GM12878 (cell line): ENCODE measurements around the gene SPAG7.

Experiments used
- CTCF ChIP-seq, 3 experiments: IDR thresholded peaks in 2 of 3; conservative IDR thresholded peaks in 1 of 3; 2 replicates each; pipeline ENCODE4 v1.5.1; 2011; ENCODE audit warnings: low read depth in 3 of 3, low read length in 3 of 3, mild to moderate bottlenecking in 3 of 3, control low read depth in 2 of 3, moderate library complexity in 2 of 3, inconsistent platforms in 1 of 3, mixed read lengths in 1 of 3; ENCODE audit not compliant: control insufficient read depth in 2 of 3, insufficient read depth in 1 of 3; ENCODE audit errors: extremely low read depth in 1 of 3
- KDM1A ChIP-seq: fragments of 200-600 bp; sonication (generic); IDR thresholded peaks from 2 replicates; pipeline ENCODE4 v1.6.1; 2016; ENCODE audit warnings: borderline replicate concordance
- RELA ChIP-seq: fragments of 450-650 bp; IDR thresholded peaks from 2 replicates; pipeline ENCODE4 v1.8.0; 2014; ENCODE audit warnings: borderline replicate concordance; ENCODE audit not compliant: partially characterized antibody
- YY1 ChIP-seq: IDR thresholded peaks from 2 replicates; pipeline ENCODE4 v1.6.1; 2011; ENCODE audit warnings: low read depth, mild to moderate bottlenecking, low read length
- ZNF24 ChIP-seq: fragments of 450-650 bp; IDR thresholded peaks from 2 replicates; pipeline ENCODE4 v1.6.1; 2017; ENCODE audit warnings: antibody characterized with exemption, mild to moderate bottlenecking

- TF ChIP-seq ZNF24 (no peak), YY1 (no peak), RELA (no peak), KDM1A (no peak), CTCF (IDR thresholded peaks at IDR 0.05 in 2 of 3, conservative IDR thresholded peaks at IDR 0.05 in 1 of 3; ENCODE audit: control insufficient read depth in 2 of 3, extremely low read depth in 1 of 3, insufficient read depth in 1 of 3, low read depth in 3 of 3, low read length in 3 of 3) (no peak)
Observed at GRCh38 chr17:4994081-4994595, 26.5 kb upstream of the SPAG7 start.
